Loucy (cell line): Measurements from ENCODE around the gene MACIR.

Experiments used
- H2AFZ ChIP-seq: fragments of 200-600 bp; sonication (generic); 2 replicates; pipeline ENCODE4 v1.6.0; 2016; ENCODE audit warnings: antibody characterized with exemption, mild to moderate bottlenecking, low read length, moderate library complexity
- H3F3A ChIP-seq: fragments of 200-600 bp; 2 replicates; pipeline ENCODE4 v1.6.0; 2016; ENCODE audit warnings: antibody characterized with exemption, low read depth, mild to moderate bottlenecking
- H3K27me3 ChIP-seq: fragments of 200-600 bp; sonication (generic); 2 replicates; pipeline ENCODE4 v1.6.1; 2014; ENCODE audit warnings: low read length, mild to moderate bottlenecking; ENCODE audit not compliant: insufficient read depth, poor library complexity, severe bottlenecking
- H3K36me3 ChIP-seq: fragments of 200-600 bp; sonication (generic); 2 replicates; pipeline ENCODE4 v1.6.1; 2016; ENCODE audit warnings: low read length; ENCODE audit not compliant: insufficient read depth
- H3K4me1 ChIP-seq: fragments of 200-600 bp; sonication (generic); 2 replicates; pipeline ENCODE4 v1.5.1; 2014; ENCODE audit warnings: low read length, mild to moderate bottlenecking; ENCODE audit not compliant: insufficient read depth, poor library complexity, severe bottlenecking
- H3K4me2 ChIP-seq: fragments of 200-600 bp; sonication (generic); 2 replicates; pipeline ENCODE4 v1.6.0; 2014; ENCODE audit warnings: antibody characterized with exemption, low read length, low read depth, mild to moderate bottlenecking; ENCODE audit not compliant: poor library complexity, severe bottlenecking
- H3K4me3 ChIP-seq: fragments of 200-600 bp; sonication (generic); 2 replicates; pipeline ENCODE4 v1.5.1; 2014; ENCODE audit warnings: low read length, mild to moderate bottlenecking, mixed read lengths; ENCODE audit not compliant: poor library complexity, severe bottlenecking
- H3K79me2 ChIP-seq: fragments of 200-600 bp; sonication (generic); 2 replicates; pipeline ENCODE4 v1.6.1; 2014; ENCODE audit warnings: low read length; ENCODE audit not compliant: insufficient read depth
- H3K9ac ChIP-seq: fragments of 200-600 bp; sonication (generic); 2 replicates; pipeline ENCODE4 v1.6.0; 2014; ENCODE audit warnings: mild to moderate bottlenecking, low read depth, low read length, moderate library complexity; ENCODE audit not compliant: poor library complexity, severe bottlenecking
- H3K9me2 ChIP-seq: fragments of 200-600 bp; sonication (generic); replicated peaks from 2 replicates; pipeline ENCODE4 v1.6.1; 2016; ENCODE audit warnings: low read depth, low read length, mixed read lengths
- H3K9me3 ChIP-seq: fragments of 200-600 bp; sonication (generic); 2 replicates; pipeline ENCODE4 v1.6.1; 2014; ENCODE audit warnings: mild to moderate bottlenecking, antibody characterized with exemption, low read length, low read depth; ENCODE audit not compliant: insufficient read depth
- H4K20me1 ChIP-seq: fragments of 200-600 bp; sonication (generic); 2 replicates; pipeline ENCODE4 v1.6.0; 2014; ENCODE audit warnings: antibody characterized with exemption, low read length, mild to moderate bottlenecking; ENCODE audit not compliant: insufficient read depth, poor library complexity, severe bottlenecking
- CTCF ChIP-seq: fragments of 200-600 bp; sonication (generic); conservative IDR thresholded peaks from 2 replicates; pipeline ENCODE4 v1.5.1; 2014; ENCODE audit warnings: mild to moderate bottlenecking, antibody characterized with exemption, low read length
- EZH2phosphoT487 ChIP-seq: fragments of 200-600 bp; IDR thresholded peaks from 2 replicates; pipeline ENCODE4 v1.6.1; 2018; ENCODE audit warnings: antibody characterized with exemption, mild to moderate bottlenecking, moderate library complexity, borderline replicate concordance

The MACIR gene

GRCh38 chr5:103298607-103299188 is 40.1 kb downstream of the MACIR start:
- no peak overlapping the region for H3K4me3 ChIP-seq
- H2AFZ ChIP-seq: no peak overlapping the region
- H3K27me3 ChIP-seq: no peaks in the 10 kb centered on the region
- H4K20me1 ChIP-seq: no peaks in the 10 kb centered on the region
- no peaks in the 10 kb centered on the region for H3K9me3 ChIP-seq
- no peaks in the 10 kb centered on the region for H3K79me2 ChIP-seq
- H3F3A ChIP-seq: no peaks in the 10 kb centered on the region
- TF ChIP-seq EZH2phosphoT487: no peak
- no peak for TF ChIP-seq CTCF
- H3K4me1 ChIP-seq: no peaks in the 10 kb centered on the region
- no peak overlapping the region for H3K4me2 ChIP-seq
- H3K9me2 ChIP-seq: no peaks in the 10 kb centered on the region
- no peak overlapping the region for H3K9ac ChIP-seq
- H3K36me3 ChIP-seq: no peaks in the 10 kb centered on the region

GRCh38 chr5:103305809-103306208 is 47.2 kb downstream of the MACIR start:
- H3K9ac ChIP-seq: no peak overlapping the region
- H3K4me1 ChIP-seq: no peaks in the 10 kb centered on the region
- TF ChIP-seq EZH2phosphoT487 (no peak), CTCF (no peak)
- no peaks in the 10 kb centered on the region for H3F3A ChIP-seq
- no peaks in the 10 kb centered on the region for H4K20me1 ChIP-seq
- no peaks in the 10 kb centered on the region for H3K9me2 ChIP-seq
- no peaks in the 10 kb centered on the region for H3K27me3 ChIP-seq
- H3K4me2 ChIP-seq: no peak overlapping the region
- no peaks in the 10 kb centered on the region for H3K79me2 ChIP-seq
- H2AFZ ChIP-seq: no peak overlapping the region
- no peaks in the 10 kb centered on the region for H3K36me3 ChIP-seq
- no peak overlapping the region for H3K4me3 ChIP-seq
- H3K9me3 ChIP-seq: no peaks in the 10 kb centered on the region

GRCh38 chr5:103307470-103307869 is 48.9 kb downstream of the MACIR start:
- Histone ChIP-seq H3K79me2 (no peaks in the 10 kb centered on the region), H3K36me3 (no peaks in the 10 kb centered on the region), H2AFZ (no peak overlapping the region), H3K9me3 (no peaks in the 10 kb centered on the region), H3K9ac (no peak overlapping the region), H3K4me3 (no peak overlapping the region), H3F3A (no peaks in the 10 kb centered on the region), H4K20me1 (no peaks in the 10 kb centered on the region), H3K4me2 (no peak overlapping the region), H3K9me2 (no peaks in the 10 kb centered on the region), H3K4me1 (no peaks in the 10 kb centered on the region), H3K27me3 (no peaks in the 10 kb centered on the region)
- TF ChIP-seq EZH2phosphoT487 (no peak), CTCF (no peak)
